GM15510 (cell line): ENCODE measurements around the gene ZNF765.

Experiments
- POLR2A ChIP-seq: IDR thresholded peaks from 3 replicates; pipeline ENCODE4 v1.6.1; 2011; ENCODE audit warnings: borderline replicate concordance; ENCODE audit not compliant: insufficient read length; ENCODE audit errors: extremely low read depth

The ZNF765 gene

DNA sequence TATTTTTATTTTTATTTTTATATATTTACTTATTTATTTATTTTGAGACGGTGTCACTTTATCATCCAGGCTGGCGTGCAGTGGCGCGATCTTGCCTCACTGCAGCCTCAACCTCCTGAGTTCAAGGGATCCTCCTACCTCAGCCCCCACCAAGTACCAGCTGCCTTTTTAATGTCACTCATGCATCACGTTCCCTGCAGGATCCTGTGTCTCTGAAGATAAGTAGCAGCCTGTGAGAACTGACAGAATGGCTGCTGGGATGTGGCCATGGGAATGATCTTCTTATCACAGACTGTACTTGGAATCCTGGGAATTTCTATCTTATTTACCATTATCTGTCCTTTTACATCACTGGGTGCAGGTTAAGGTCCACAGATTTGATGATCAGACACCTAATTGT lies 27.6 kb downstream of the ZNF765 start:
- TF ChIP-seq POLR2A, result no peak

DNA sequence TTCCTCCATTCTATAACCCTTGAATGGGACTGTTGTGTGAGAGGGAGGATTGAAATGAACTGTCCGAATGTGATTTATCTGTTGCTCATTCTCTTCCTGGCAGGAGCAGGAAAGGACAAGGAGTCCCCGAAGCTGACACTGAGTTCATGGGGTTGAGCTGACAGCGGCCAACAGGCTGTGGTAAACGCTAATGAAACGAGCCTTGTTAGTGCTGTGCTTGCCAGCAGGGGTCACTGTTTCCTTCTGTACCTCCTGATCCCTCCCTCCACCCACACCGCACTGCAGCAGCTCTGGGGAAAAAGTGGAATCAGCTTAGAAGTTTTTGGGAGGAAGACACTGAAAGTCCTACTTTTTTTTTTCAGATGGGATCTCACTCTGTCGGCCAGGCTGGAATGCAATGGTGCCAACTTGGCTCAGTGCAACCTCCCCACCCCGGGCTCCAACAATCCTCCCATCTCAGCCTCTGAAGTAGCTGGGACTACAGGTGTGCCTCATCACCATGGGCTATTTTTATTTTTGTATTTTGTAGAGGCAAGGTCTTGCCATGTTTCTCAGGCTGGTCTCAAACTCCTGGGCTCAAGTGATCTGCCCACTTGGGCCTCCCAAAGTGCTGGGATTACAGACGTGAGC lies 30.1 kb downstream of the ZNF765 start:
- TF ChIP-seq POLR2A, result no peak

GRCh38 chr19:53431399-53432087 lies 36.6 kb downstream of the ZNF765 start, which contains the start of gene ZNF761:
Gene ZNF761, plus strand, starts transcription at chr19:53431984. Its CDS starts 15,285 bp downstream, at chr19:53447269.
- TF ChIP-seq POLR2A, result peak; percentile 90

- TF ChIP-seq POLR2A, result no peak
Observed at GRCh38 chr19:53432088-53432661, 37.2 kb downstream of the ZNF765 start.

- TF ChIP-seq POLR2A, result no peak
Observed at GRCh38 chr19:53455828-53456227, 60.9 kb downstream of the ZNF765 start.

DNA sequence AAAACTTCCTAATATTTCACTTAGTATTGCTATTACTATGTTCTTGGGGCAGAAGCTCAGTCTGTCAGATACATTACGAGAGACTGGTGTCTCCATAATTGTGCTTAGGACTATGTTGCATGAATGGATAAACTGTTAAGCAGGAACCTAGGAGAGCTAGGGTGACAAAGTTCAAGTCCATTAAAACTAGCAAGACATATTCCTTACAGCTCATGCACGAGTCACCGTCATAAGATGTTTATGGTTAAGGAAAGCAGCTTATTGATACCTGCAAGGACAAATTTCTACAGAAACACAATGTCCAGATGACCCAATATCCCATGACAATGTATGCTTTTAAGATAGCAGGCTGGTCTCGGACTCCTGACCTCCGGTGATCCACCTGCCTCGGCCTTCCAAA lies 66.9 kb downstream of the ZNF765 start:
- no peak for TF ChIP-seq POLR2A

DNA sequence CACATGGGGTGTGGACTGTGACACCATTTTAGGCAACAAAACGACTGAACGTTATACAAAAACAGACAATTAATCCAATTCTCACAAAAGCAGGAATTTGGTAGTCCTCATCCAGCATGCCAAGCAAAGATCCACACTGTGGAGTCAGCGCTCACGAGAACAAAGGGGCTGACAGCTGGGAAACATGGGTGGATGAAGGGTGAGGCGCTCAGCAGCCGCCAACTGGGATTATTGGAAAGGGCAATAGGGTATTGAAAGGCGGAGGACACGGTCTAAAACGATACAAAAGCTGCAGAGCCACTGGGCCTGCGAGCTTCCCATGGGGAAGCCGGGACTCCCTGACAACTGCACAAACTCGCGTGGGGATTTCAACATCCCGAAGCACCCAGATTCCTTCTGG lies 67.9 kb downstream of the ZNF765 start:
- no peak for TF ChIP-seq POLR2A

DNA sequence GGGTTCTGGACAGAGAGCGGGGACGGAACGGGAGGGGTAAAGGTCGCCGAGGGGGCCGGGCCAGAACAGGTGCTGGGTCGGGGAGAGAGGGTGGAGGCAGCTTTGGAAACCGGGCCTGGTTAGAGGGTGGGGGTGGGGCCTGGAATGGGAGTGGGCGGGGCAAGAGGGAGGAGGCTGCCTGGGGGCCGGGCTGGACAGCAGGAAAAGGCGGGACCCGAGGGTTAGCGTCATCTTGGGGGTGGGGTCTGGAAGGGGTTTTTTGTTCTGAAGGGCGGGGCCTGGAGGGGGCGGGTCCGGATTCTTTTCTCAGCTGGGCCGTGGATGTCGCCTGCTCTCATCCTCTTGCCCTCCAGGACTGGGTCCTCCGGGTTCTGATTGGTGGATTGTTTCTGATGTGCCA lies 68.3 kb downstream of the ZNF765 start:
- no peak for TF ChIP-seq POLR2A

DNA sequence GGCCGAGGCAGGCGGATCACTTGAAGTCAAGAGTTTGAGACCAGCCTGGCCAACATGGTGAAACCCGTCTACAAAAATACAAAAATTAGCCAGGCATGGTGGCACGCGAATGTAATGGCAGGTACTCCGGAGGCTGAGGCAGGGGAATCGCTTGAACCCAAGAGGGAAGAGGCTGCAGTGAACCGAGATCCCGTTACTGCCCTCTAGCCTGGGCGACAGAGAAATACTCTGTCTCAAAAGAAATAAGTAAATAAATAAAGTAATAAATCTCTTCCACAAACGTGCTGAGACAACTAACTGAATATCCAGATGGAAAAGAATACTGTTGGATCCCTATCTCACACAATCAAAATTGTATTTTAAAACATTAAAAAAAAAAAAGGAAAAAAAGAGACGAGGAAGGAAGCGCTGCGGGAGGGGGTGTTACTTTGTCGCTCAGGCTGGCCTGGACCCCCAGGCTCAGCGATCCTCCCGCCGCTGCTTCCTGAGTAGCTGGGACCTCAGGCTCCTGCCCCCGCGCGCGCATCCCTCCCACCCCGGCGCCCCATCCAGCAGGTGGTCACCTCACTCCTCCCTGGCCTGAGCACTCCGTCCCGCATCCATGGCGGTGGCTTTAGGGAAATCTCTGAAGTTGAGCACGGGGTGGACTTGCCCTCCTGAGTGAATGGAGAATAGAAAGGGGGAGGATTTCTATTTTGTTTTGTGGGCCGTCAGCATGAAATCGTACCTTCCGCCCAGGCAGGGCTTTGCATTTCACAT lies 72.0 kb downstream of the ZNF765 start:
- TF ChIP-seq POLR2A, result no peak

DNA sequence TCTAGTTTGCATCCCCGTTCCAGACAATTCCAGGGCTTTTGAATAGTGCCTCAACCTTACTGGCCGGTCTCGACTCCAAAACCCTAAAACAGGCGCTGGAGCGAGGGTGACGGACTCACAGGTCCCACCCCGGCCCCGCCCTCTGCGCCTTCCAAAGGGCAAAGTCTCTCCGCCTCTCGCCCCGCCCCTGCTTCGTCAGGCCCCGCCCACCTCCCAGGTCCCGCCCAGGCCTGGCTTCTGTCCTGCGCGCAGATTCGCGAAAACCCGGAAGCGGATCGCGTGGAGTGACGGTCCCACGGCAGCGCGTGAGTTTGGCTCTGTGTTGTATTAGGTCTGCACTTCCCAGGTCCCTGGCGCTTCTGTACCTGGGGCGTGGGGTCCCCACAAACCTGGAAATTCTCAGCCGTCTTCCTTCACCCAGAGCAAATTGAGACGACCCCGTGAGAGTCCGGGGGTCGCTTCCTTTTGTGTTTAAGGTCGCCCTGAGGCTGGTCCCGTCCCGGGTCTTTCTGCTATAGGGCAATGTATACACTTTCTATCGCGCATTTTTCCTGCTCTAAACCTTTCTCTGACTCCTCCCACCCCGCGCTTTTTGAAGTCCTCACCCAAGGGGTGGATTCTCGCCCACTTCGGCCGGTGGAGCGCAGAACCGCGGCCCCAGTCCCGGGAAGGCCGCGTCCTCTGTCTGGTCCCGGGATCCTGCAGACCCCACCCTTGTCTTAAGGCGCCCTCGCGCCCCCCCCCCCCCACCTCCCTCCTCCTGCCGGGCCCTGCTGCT lies 72.7 kb downstream of the ZNF765 start, which contains the start of gene ZNF813:
TSS of gene ZNF813 (plus strand) at position 249 of the 778 bp plus-strand sequence. CDS start 16,090 bp downstream, outside the sequence.
- TF ChIP-seq POLR2A, result peak; percentile 70

DNA sequence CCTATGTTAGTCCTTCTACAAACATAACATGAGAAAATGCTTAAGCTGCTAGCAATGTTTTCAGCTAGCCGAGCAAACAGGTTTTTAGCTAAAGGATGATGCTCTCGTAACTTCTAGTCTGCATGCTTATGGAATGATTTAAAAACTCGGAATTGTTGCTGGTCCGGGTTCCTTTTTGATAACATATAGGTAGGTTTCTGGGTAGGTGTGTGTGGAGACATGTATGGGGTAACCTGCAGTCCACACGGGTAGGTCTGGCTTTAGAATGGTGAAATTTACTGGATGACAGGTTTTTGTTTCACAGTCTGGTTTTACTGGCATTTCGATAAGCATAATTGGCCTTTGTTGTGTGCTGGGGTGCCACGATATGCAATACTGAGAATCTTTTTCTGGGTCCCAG lies 77.0 kb downstream of the ZNF765 start:
- no peak for TF ChIP-seq POLR2A
